COLO829 (cell line): ENCODE measurements around the gene SLC16A11.

ENCODE experiments used
- DNase-seq: peaks from one replicate; pipeline ENCODE4 v3.0.0; 2012; ENCODE audit warnings: low spot score

The SLC16A11 gene

GRCh38 chr17:7025245-7025644, 18.6 kb downstream of the SLC16A11 start:
- no peak for DNase-seq

- no peak for DNase-seq
Observed at GRCh38 chr17:7024402-7024785, 19.5 kb downstream of the SLC16A11 start.

GRCh38 chr17:7023576-7024401, 20.1 kb downstream of the SLC16A11 start:
- peak; percentile 90 for DNase-seq

- no peak for DNase-seq
Observed at GRCh38 chr17:7022781-7023571, 20.9 kb downstream of the SLC16A11 start, which contains the start of gene BCL6B. Gene BCL6B, plus strand, starts transcription at chr17:7023050. Its CDS starts 622 bp downstream, at chr17:7023672.

GRCh38 chr17:7021993-7022778, 21.7 kb downstream of the SLC16A11 start:
- peak; percentile 57 for DNase-seq

- no peak for DNase-seq
Observed at GRCh38 chr17:7020894-7021664, 22.8 kb downstream of the SLC16A11 start.

GRCh38 chr17:7019839-7020519, 23.9 kb downstream of the SLC16A11 start:
- peak; percentile 83 for DNase-seq

GRCh38 chr17:7019367-7019766, 24.5 kb downstream of the SLC16A11 start:
- DNase-seq = no peak

GRCh38 chr17:7018331-7018964, 25.4 kb downstream of the SLC16A11 start:
- DNase-seq = no peak

- no peak for DNase-seq
Observed at GRCh38 chr17:7017827-7018200, 26.1 kb downstream of the SLC16A11 start.

- no peak for DNase-seq
Observed at GRCh38 chr17:7016886-7017826, 26.7 kb downstream of the SLC16A11 start.

- DNase-seq = no peak
Observed at GRCh38 chr17:7016418-7016817, 27.5 kb downstream of the SLC16A11 start.

- no peak for DNase-seq
Observed at GRCh38 chr17:7014995-7015958, 28.6 kb downstream of the SLC16A11 start.

- DNase-seq = peak; percentile 86
Observed at GRCh38 chr17:7014261-7014994, 29.5 kb downstream of the SLC16A11 start.

- DNase-seq = no peak
Observed at GRCh38 chr17:7011942-7012254, 32.0 kb downstream of the SLC16A11 start.

- DNase-seq = no peak
Observed at GRCh38 chr17:7011415-7011814, 32.5 kb downstream of the SLC16A11 start.

GRCh38 chr17:7010523-7010922, 33.4 kb downstream of the SLC16A11 start:
- DNase-seq = no peak

- DNase-seq = no peak
Observed at GRCh38 chr17:7007143-7007542, 36.7 kb downstream of the SLC16A11 start.
